Measurements from ENCODE around the gene ST6GALNAC3. TPM values are rescaled to one million over a fixed set of nuclear protein-coding genes. Genes with fewer than 3 reads are reported as not detected.
"Not testable (repeated sequence)": the region's sequence is repeated elsewhere in the genome, so short reads cannot be mapped to it uniquely, and the experiment has no call there.

Gene ST6GALNAC3
- total RNA-seq, 1 donor from 2014 or later, result 11.7 TPM

- no peak for DNase-seq (ENCODE audit: low spot score)
Measured at GRCh38 chr1:76640092-76640491, 565.5 kb downstream of the ST6GALNAC3 start.

DNA sequence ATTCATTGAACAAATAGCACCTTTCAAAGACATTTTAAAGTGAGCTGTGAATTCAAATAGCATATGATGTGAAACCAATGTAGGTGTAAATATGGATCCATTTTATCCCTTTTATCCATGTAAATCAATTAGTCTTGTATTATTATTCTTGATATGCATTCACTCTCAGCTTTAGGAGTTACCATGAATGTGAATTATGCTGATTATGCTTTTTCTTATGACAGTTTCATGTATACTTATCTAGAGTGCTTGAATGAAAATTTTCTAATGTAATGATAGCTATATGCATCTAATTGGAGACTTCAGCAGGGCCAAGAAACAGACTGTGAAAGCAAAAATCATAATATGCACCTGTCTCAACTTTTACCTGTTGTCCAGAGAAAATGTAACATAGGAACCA lies 566.2 kb downstream of the ST6GALNAC3 start:
- no peak for DNase-seq (ENCODE audit: low spot score)

DNA sequence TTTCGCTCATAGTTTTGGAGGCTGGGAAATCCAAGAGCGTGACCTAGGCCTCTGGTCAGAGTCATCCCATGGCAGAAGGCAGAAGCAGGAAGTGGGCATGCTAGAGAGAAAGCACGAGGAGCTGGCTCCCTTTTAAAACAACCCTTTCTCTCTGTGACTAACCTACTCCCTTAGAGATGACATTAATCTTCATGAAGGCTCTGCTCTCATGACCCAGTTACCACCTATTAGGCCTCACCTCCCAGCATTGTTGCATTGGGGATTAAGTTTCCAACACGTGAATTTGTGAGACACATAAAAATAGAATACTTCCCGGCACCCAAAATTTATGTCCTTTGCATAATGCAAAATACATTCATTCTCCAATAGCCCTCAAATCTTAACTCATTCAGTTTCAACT lies 569.6 kb downstream of the ST6GALNAC3 start:
- no peak for DNase-seq (ENCODE audit: low spot score)

- not testable (repeated sequence) for DNase-seq (ENCODE audit: low spot score)
Measured at GRCh38 chr1:76652860-76653259, 578.3 kb downstream of the ST6GALNAC3 start.

- no peak for DNase-seq (ENCODE audit: low spot score)
Measured at GRCh38 chr1:76657623-76658022, 583.1 kb downstream of the ST6GALNAC3 start.

DNA sequence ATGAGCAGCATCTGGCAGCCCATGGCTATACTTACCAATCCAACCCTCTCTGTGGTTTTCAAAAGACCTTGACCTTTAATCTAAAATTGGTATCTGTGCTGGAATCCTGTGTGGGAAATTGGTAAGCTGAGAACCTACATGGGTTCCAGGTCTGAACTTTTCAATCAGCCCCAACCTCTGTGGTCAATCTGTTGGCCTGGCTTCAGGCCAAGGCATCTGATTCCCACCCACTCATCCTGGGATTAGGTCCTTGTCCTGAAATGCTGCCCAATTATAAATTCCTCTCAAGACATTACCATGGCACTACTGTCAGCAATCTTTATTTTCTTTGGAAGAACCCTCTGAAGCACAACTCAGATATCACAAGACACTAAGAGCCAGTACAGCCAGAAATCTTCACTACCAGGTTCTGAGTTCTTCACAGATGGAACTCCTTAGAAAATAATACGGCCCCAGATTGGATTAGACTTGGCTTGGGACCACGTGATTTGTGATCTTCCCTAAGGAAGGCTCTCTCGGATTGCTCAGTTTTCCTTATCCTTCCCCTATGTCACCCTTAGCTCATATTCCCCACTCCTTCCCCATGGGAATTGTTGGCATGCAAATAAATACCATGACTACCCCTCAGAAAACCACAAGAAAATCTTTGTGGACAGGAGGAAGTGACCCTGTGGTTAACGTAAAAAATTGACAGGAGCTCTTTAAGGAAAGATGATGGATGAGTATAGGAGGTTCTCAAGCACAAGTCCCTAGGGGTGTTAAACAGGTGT lies 584.8 kb downstream of the ST6GALNAC3 start:
- no peak for DNase-seq (ENCODE audit: low spot score)

GRCh38 chr1:76661531-76661930 lies 587.0 kb downstream of the ST6GALNAC3 start:
- DNase-seq (ENCODE audit: low spot score), result no peak

- DNase-seq (ENCODE audit: low spot score), result no peak
Measured at GRCh38 chr1:76666499-76666898, 592.0 kb downstream of the ST6GALNAC3 start.

- no peak for DNase-seq (ENCODE audit: low spot score)
Measured at GRCh38 chr1:76668046-76668445, 593.5 kb downstream of the ST6GALNAC3 start.

DNA sequence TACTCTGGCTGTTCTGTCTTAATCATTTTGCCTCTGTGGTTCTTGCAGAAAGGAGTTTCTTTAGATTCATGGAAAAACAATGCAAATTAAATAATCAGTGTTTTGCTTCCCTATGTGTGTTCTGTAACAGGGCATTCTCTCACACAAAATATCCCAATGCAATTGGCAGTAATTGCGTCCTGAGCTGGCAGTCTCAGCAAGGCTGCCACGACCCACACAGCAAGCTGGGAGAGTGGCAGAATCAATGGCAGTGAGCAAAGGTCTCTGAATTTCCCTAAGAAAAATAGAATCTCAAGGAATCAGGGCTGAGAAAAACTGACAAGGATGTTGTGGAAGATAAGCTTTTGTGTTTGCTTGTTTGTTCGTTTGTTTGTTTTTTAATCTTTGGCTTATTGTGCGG lies 594.6 kb downstream of the ST6GALNAC3 start:
- no peak for DNase-seq (ENCODE audit: low spot score)

DNA sequence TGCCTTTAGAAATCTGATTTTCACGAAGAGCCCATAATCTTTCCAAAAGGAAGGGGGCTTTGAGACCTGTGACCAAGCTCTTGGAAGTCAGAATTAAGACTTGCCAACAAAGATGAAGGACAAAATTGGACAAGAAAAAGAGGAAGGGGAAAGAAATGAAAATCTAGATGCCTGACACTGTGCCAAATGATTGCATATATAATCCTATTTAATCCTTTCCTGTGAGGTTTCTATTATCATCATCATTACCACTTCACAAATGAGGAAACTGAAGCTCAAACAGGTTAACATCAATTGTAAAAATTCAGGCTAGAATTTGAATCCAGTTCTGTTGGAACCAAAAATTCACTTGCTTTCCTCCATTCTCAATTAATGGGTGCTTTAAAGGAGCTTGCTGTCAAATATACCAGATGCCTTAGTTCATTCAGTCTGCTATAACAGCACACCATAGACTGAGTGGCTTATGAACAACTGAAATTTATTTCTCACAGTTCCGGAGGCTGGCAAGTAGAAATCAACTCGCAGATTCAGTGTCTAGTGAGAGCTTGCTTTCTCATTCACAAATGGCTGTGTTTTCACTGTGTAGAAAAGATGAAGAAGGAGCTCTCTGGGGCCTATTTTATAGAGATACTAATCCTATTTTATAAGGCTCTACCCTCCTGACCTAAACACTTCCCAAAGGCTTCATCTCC lies 595.2 kb downstream of the ST6GALNAC3 start:
- no peak for DNase-seq (ENCODE audit: low spot score)

DNA sequence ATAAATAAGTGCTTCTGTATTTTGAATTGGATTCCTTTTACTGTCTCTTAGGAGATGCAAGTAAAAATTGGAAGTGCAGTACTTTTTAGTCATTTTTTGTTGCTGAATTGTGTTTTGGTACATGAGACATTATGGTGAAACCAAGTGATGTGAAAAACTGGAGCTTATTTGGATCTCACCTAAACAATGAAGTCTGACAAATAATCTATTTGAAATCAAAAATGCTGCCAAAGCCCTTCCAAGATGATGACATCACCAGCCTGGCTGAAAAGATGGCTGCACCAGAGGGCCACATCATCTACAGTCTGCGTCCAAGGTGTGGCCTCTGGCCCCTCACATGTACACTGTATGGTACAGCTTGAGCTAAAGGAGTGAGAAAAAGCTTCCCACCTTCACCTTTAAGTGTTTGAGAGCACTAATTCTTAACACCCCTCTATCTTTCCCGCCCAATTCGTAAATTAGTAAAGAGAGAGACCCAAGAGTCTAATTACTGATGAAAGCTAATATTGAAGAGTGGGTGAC lies 600.2 kb downstream of the ST6GALNAC3 start:
- no peak for DNase-seq (ENCODE audit: low spot score)

- no peak for DNase-seq (ENCODE audit: low spot score)
Measured at GRCh38 chr1:76677416-76678405, 603.2 kb downstream of the ST6GALNAC3 start.

DNA sequence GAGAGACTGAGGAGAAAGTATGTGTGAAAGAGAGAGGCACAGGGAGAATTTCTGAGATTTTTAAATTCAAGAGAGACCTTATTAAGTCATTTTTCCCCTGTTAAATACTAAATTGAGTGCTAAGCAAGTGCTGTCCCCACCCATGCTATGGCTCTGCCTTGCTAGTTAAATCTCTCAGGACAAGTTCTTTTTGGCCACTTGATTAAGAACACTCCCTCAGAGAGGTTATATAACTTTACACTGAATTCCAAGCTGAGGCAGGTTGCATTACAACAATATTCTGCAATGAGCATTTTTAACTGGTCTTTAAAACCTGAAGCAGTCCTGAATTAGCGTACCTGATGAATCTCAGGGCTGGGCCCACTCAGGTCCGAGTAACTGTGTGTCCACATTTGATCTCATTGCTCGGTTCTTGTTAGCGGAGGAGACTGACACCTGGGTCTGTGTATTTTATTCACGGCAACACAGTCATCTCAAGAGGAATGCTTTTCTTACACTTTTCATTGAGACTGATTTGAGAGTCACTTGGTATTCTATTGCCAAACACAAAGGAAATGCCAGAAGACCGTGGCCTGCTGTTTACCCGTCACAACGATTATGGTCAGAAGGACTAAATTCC lies 605.1 kb downstream of the ST6GALNAC3 start:
- DNase-seq (ENCODE audit: low spot score), result no peak

DNA sequence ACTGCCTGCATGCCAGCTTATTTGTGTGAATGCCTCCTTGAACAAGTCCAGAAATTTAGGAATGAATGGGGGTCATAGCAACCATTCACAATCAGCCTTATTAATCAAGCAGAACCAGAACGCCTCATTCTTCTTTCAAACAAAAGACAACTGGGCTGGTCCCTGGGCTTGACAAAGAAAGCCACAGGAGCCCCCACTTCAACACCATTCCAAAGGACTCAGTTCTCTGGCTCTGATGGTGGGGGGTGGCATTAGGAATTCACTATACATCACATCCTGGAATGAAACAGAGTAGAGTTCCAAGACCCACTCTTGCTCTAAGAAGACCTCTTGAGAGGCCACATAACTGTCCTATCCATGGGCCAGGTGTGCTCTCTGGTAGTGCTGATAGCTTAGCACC lies 606.1 kb downstream of the ST6GALNAC3 start:
- no peak for DNase-seq (ENCODE audit: low spot score)

DNA sequence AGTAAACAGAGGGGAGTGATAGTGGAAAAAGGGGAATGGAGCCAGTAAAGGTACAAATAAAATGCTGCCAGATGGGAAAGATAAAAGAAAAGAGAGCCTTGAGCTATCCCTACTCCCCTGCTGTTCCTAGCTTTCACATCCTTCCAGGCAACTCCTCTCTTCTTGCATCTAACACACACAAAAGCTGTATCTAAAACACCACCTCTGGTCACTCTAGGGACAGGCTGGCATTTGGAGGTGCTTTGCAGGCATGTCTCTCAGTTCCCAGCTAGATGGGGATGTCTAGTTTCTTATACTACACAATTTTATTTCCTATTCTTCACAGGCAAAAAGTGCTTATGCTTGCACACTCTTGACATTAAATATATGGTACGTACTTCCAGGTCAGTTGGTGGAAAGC lies 607.6 kb downstream of the ST6GALNAC3 start:
- DNase-seq (ENCODE audit: low spot score), result no peak

Other genes starting within 250 kb of the ST6GALNAC3 start
- not detected for gene ASB17, start 142.3 kb upstream of the ST6GALNAC3 start, total RNA-seq